Kidney glomerular epithelial cell (primary cell): ENCODE measurements around the gene SPATA2.

ENCODE experiments used
- DNase-seq: peaks from one replicate; lab custom pipeline; 2025; lab: John Stamatoyannopoulos, UW

SPATA2 gene

GRCh38 chr20:49929142-49929494 lies 13.8 kb upstream of the SPATA2 start:
- no peak for DNase-seq

GRCh38 chr20:49928411-49929141 lies 13.2 kb upstream of the SPATA2 start:
- peak; percentile 52 for DNase-seq

DNA sequence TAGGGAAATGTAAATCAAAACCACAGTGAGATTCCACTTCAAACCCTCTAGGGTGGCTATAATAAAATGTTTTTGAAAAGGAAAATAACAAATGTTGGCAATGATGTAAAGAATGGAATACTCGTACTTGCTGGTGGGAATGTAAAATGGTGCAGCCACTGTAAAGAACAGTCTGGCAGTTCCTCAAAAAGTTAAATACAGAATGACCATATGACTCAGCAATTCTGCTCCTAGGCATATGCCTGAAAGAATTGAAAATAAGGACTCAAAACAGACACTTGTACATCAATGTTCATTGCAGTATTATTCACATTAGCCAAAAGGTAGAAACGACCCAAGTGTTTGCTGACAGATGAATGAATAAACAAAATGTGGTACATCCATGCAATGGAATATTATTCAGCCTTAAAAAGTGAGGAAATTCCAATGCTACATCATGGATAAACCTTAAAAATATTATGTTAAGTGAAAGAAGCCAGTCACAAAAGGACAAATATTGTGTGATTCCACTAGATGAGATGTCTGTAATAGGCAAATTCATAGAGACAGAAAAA lies 10.6 kb upstream of the SPATA2 start:
- no peak for DNase-seq

DNA sequence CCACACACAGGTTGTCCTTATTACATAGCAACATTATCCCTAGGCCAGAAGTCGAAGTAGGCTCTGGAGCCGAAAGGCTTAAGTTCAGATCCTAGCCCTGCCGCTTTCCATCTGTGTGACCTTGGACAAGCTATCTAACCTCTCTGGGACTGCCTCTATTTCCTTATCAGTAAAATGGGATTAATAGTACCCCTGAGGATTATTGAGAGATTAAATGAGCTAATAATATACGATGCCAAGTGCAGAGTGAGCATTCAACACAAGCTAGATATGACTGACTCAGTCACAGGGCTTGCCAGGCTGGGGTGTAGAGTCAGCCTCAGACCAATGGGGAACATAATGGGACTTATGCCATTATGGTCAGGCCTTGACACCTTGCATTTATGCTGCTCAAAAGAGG lies 8.9 kb upstream of the SPATA2 start:
- DNase-seq, result no peak

DNA sequence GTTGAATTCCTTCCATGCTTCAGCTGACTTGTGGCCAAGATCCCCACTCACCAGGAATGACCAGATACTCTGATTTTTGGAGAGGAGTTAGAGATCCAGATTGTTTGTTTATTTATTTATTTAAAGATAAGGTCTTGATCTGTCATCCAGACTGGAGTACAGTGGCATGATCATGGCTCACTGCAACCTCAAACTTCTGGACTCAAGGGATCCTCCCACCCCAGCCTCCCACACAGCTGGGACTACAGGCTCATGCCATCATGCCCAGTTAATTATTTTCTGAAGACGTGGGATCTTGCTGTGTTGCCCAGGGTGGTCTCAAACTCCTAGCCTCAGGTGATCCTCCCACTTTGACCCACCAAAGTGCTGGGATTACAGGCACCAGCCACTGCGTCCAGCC lies 4.1 kb upstream of the SPATA2 start:
- DNase-seq, result no peak

- no peak for DNase-seq
Measured at GRCh38 chr20:49919009-49919408, 3.7 kb upstream of the SPATA2 start.

GRCh38 chr20:49918446-49918845 lies 3.1 kb upstream of the SPATA2 start:
- no peak for DNase-seq

DNA sequence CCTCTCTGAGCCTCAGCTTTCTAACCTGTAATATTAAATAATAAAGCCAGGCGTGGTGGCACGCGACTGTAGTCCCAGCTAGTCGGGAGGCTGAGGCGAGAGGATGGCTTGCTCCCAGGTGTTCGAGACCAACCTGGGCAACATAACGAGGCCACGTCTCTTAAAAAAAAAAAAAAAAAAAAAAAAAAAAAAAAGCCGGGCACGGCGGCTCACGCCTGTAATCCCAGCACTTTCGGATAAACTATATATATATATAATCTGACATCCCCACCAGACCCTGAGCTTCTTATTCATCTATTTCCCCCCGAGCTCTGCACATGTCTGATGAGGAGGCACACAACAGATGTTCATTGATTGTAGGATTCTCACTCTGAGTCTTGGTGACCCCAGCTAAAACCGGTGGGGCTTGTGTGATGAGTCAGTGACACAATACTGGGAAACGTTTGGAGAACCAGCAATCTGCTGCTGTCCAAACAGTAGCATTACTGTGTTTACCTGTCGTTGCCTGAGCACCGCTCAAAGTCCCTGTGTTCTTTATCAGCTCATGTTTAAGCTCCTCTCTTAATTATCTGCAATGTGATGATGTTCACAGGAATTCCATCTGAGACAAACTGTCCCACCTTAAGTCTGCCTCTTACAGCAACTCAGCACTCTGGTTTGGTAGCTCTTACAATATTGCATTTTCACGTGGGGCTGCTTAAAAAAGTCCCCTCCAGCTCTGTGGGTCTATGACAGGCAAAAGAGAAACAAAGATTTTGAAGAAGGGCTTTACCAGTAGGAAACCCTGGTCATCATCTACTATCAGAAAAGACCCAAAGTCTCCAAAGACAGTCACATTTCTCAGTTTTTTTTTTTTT lies 1.0 kb upstream of the SPATA2 start:
- peak; percentile 37 for DNase-seq

DNA sequence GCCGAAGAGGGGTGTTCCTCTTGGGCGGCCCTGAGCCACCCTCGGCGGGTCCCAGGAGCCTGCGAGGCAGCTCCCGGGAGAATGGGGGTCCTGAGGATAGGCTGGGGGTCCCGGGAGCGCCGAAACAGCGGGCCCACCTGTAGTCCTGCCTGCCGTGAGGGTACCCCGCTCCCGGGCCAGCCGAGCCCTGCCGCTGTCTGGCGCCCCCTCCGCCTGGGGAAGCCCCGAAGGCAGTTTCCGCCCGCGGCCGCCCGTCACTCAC lies 280 bp downstream of the SPATA2 start:
- no peak for DNase-seq

DNA sequence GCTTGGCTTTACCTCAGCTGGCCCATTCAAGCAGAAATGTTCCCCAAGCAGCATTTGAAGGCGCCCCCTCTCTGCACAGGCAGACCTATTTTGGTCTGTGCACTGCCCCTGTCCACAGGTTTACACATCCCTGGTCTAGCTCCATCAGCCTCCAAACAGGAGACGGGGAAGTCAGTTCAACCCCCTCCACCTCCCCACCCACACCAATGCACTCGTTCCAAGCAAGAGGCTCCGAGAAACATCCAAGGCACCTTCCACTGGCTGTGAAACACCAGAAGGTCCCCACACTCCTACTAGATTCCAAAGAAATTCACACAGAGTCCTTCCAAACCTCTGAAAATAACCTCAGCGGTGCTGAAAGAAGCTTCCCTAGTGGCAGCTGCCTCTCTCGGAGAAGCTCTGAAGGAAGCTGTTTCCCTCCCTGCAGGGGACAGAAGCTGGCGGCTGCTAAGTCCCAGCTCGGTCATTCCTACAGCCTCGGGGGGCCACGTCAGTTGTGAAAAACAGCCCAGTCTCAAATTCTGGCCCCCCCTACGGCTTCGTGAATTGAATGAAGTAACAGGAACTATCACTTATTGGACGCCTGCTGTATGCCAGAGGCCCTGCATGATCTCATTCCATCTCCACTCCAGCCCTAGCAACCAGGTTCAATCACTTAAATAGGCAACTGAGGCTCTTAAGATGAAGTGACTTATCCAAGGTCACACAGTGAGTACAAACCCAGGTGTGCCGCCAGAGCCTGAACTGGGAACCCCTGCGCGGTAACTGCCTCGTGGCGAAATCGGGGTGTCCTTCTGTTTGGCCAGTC lies 815 bp downstream of the SPATA2 start:
- DNase-seq, result no peak

- DNase-seq, result no peak
Measured at GRCh38 chr20:49913399-49914047, 1.8 kb downstream of the SPATA2 start.

DNA sequence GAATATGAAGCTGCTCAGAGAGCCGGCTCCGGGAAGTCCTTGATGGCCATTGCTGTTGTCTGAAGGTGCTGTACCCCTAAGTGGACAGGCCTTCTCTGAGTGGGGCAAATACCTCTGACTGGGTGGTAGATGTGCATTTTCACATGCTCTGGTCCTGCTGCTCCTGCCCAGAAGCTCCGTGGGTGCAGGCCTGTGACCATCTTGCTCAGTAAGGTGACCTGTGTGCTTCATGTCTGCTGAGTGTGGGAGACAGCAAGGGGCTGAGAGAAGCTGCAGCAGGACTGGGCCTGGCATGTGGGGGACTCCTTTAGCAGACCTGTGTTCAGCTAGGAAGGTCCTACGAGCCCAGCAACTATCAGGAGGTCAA lies 5.0 kb downstream of the SPATA2 start:
- no peak for DNase-seq

DNA sequence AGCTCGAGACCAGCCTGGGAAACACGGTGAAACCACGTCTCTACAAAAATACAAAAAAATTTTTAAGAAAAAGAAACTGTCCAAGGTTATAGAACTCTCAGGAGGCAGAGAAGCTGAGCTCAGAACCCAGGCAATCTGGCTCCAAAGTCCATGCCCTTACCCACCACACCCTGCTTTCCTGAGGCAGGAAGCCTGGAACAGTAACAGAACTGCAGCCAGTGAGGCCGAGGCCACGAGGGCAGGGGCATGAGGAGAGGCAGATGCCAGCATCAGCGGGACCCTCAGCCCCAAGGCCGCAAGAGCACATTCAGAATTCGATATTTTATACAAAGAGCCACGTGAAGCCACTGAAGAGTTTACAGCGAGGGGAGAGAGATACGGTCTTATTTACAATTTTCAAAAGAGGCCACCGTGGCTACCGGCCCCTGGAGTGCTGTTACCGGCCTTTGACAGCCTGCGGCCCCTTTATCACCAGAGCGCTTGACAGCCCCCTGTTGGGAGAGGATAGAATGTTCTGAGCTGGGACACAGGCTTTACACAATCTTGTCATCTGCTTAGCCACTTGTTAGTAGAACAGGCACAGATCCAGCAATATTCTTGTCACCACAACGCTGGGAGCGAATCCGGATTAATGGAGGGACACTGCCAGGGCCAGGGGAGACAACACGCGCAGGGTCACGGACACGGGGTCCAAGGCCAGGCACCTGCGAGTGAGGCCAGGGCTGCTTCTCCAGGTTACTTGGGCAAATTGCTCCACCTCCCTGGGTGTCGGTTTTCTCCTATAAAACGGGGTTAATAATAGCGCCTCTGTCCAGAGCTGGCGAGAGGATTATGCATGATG lies 5.6 kb downstream of the SPATA2 start:
- DNase-seq, result no peak

- DNase-seq, result no peak
Measured at GRCh38 chr20:49908258-49908565, 7.1 kb downstream of the SPATA2 start.

DNA sequence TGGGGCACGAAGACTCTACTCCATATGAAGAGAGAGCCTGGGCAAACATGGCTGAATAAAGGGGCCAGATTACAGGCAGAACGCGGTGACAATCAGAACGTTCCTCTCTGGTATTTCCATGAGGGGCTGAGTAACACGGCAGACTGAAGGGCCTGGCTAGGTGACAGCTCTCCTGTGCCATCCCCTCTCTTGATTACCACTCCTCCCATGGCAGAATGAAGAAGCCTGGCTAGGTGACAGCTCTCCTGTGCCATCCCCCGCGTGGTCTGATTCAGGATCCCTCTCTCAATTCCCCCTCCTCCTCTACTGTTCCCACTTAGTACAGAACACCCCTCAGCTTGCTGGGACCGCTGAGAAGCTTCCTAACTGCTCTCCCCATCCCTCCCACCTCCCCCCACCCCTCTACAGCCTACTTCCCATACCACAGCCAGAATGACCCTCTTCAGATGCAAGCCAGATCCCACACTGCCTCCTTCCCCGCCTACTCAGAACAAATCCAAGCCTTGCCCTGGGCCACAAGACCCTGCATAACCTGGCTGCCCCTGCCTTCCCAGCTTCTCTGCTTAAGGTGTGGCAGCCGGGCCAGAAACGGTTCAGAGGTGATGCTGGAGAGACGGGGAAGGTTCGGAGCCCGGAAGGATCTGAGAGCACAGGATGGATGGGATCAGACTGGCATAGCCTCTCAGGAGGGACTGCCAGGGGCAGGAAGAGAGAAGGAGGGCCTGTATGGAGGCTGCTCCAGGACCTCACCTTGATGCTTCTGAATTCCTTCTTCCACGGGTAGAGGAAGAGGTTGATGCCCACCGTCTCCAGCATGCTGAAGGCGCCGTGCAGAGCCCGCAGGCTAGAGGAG lies 7.7 kb downstream of the SPATA2 start:
- DNase-seq, result no peak

DNA sequence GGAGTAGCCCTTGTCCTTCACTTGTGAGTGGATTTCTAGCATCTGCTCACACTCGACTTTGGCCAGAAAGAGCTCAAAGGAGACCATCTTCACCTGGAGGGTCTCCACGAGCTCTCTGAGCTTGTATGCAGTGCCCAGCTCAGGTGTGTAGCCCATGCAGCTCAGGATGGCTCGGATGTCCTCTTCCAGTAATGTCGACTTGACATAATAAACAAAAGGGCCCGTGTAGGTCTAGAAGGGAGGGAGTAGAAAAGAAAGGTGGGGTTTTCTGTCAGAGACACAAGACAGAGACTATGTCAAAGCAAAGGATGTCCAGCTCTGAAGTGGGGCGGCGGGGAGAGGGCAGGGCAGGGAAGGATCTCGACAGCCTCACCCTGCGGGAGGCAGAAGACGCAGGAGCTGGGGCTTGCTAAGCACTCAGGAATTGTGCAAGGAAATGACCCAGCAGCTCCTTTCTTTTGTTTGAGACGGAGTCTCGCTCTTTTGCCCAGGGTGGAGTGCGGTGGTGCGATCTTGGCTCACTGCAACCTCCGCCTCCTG lies 8.6 kb downstream of the SPATA2 start:
- DNase-seq, result no peak

- DNase-seq, result no peak
Measured at GRCh38 chr20:49906101-49906604, 9.2 kb downstream of the SPATA2 start.

DNA sequence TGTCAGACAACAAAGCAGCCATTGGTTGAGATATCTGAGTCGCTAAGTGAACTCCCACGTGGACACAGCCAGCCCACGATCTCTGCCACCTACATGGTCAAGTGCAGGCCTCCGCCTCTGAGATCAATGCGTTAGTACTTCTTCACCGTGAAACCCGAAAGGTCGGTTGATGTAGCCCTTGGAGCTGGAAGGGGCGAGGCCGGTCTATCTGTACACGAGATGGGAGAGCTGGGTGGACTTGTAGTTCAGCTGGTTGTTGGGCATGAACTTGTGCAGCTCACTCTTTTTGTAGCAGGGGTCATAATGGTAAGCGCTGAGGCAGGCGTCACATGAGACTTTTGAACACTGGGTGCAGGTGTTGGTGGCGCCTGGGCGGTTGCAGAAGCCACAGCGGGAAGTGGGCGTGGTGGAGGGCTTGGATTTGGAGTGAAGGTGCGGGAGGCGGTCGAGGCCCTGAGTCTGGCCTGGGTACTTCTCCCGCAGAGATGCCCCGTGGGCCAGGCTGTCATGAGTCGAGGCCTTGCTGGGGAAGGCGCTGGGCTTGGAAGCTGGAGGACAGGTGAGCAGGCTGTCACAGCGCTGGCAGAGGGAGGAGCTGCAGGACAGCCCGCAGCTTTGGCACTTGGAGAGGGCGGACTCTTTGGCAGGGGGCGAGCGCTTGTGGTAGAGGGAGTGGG lies 9.8 kb downstream of the SPATA2 start:
- no peak for DNase-seq

GRCh38 chr20:49904440-49905214 lies 10.7 kb downstream of the SPATA2 start:
- DNase-seq, result no peak
